ENCODE measurements around the gene SLIT3.

GRCh38 chr5:169190849-169191248 is 110.1 kb downstream of the SLIT3 start:
- TF ChIP-seq REST (IDR thresholded peaks at IDR 0.05; ENCODE audit: low read depth, low read length) (no peak), MAX (IDR thresholded peaks at IDR 0.05; ENCODE audit: low read depth) (no peak), POLR2AphosphoS5 (IDR thresholded peaks at IDR 0.05; ENCODE audit: low read depth, low read length) (no peak)

Measured in SK-N-SH (cell line).